IgD-negative memory B cell (primary cell): ENCODE results near the gene SH2D3C. TPM values are rescaled to one million over a fixed set of nuclear protein-coding genes. Genes with fewer than 3 reads are reported as not detected.

ENCODE experiments used
- H3K27ac Mint-ChIP-seq, 3 donors: one replicate each; pipeline ENCODE4 v1.8.0; 2020 to 2022; ENCODE audit warnings: mild to moderate bottlenecking in 3 of 3, mixed read lengths in 3 of 3, moderate library complexity in 1 of 3
- H3K27me3 Mint-ChIP-seq: one replicate; pipeline ENCODE4 v1.8.0; 2021; ENCODE audit warnings: mixed read lengths
- H3K36me3 Mint-ChIP-seq: one replicate; pipeline ENCODE4 v1.8.0; 2020; ENCODE audit warnings: mild to moderate bottlenecking, mixed read lengths
- H3K4me1 Mint-ChIP-seq, 3 donors: one replicate each; pipeline ENCODE4 v1.8.0; 2020 to 2022; ENCODE audit warnings: mixed read lengths in 3 of 3, mild to moderate bottlenecking in 1 of 3
- H3K4me3 Mint-ChIP-seq, 4 donors: one replicate each; pipeline ENCODE4 v1.8.0; 2020 to 2022; ENCODE audit warnings: mild to moderate bottlenecking in 4 of 4, mixed read lengths in 4 of 4, moderate library complexity in 3 of 4
- H3K9me3 Mint-ChIP-seq, 3 donors: one replicate each; pipeline ENCODE4 v1.8.0; 2020 to 2021; ENCODE audit warnings: mixed read lengths in 3 of 3, mild to moderate bottlenecking in 1 of 3
- polyA plus RNA-seq: library from polyadenylated mRNA; unstranded; fragments of 300-500 nt; fragmentation: Illumina TruSeq; gene quantifications from one replicate; pipeline ENCODE4 v1.2.3, GENCODE V29; 2021

Gene SH2D3C
- polyA plus RNA-seq, 1 donor from 2014 or later, result 76.1 TPM

DNA sequence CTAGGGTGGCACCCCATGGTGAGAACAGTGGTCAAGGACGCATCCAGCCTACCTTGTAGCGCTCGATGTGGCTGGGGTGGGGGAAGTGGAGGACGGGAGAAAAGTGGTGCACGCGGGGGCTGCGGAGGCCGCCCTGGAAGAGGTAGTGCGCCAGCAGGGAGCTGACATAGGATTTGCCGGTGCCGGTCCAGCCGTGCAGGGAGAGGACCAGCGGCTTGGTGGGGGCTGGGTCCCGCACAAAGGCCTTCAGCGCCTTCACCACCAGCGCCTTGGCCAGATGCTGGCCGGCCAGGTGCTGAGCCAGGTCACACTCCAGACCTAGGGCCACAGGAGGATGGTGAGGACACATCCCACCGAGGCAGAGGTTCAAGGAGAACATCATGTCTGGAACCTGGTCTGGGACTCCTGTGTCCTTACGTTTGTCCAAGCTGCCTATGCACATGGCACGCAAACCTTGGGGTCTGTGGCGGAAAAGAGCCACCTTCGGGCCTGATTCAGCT, 44.2 kb downstream of the SH2D3C start:
- Mint-ChIP-seq H3K4me1 (peaks cover 3 to 11% (median 11%) of the 10 kb centered on the region in 3 donors), H3K9me3 (no peaks in the 10 kb centered on the region), H3K36me3 (no peaks in the 10 kb centered on the region), H3K27me3 (peaks cover 2% of the 10 kb centered on the region), H3K27ac (peak overlapping the region in 2 of 3 donors; percentile 91 to 97), H3K4me3 (peak overlapping the region; percentile 89 to 96 (median 91))

DNA sequence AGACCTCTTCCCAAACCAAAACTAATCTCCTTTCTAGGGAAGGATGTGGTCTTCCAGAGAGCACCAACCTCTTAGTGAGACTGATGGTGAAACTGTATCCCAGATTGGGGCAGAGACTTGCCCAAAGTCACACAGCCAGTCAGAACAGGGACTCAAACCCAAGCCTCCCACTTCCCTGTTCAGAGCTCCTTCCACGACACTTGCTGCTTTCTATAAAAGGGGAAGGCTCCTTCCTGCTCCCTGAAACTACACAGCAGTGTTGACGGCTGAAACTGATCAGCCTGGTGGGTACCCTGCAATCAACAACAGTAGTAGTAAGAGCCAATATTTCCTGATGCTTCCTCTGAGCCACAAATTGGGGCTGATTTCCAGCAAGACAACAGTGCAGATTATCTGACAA, 44.9 kb downstream of the SH2D3C start:
- Mint-ChIP-seq H3K27ac (peak overlapping the region in 2 of 3 donors; percentile 50 to 97), H3K36me3 (no peaks in the 10 kb centered on the region)

DNA sequence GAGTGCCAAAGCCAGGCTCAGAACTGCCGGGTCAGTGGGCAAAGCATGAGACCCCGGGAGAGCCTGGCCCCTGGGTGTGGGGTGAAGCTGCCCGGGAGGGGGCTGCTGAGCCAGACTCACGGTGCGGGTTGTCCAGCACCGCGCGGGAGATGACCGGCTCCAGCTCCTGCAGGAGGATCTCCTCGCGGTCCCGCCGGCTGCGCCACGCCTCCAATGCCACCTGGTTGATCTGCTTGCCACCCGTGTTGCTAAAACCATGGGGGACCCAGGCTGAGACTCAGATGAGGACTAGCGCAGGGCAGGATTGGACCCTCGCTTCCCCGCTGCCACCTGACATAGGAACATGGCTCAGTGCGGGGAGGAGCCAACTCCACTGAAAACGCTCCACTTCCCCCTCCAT, 46.0 kb downstream of the SH2D3C start:
- peaks cover 2% of the 10 kb centered on the region for H3K27me3 Mint-ChIP-seq
- H3K4me1 Mint-ChIP-seq, result peaks cover 3 to 11% (median 4%) of the 10 kb centered on the region in 3 donors
- no peak overlapping the region for H3K27ac Mint-ChIP-seq
- no peak overlapping the region for H3K4me3 Mint-ChIP-seq
- no peaks in the 10 kb centered on the region for H3K9me3 Mint-ChIP-seq
- H3K36me3 Mint-ChIP-seq, result no peaks in the 10 kb centered on the region

More for the DNA sequence above, 44.9 kb downstream of the SH2D3C start:
- no peaks in the 10 kb centered on the region for H3K9me3 Mint-ChIP-seq
- H3K4me3 Mint-ChIP-seq, result peak overlapping the region in 2 of 4 donors; percentile 43 to 92
- H3K4me1 Mint-ChIP-seq, result peaks cover 3 to 11% (median 11%) of the 10 kb centered on the region in 3 donors
- peaks cover 2% of the 10 kb centered on the region for H3K27me3 Mint-ChIP-seq

DNA sequence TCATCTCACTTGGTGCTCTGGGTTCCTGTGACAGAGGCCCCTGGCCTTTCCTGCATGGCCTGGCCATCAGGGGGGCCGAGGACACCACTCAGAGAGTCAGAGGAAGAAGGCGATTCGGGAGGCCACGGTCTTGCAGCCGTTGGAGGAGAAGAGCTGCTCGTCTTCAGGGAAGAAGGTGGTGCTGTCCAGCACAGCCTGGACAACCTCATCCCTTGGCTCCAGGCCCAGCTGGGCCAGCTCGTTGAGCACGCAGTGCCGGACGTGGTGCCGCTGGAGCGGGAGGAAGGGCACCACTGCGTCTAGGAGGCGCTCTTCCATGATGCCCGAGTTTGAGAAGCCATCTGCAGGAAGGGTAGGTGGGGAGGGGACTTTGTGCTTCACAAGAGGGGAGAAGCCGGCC, 46.5 kb downstream of the SH2D3C start:
- H3K4me1 Mint-ChIP-seq, result peaks cover 3 to 11% (median 4%) of the 10 kb centered on the region in 3 donors
- peak overlapping the region in 1 of 4 donors; percentile 38 for H3K4me3 Mint-ChIP-seq
- peak overlapping the region in 1 of 3 donors; percentile 58 for H3K27ac Mint-ChIP-seq
- peaks cover 2% of the 10 kb centered on the region for H3K27me3 Mint-ChIP-seq
- H3K9me3 Mint-ChIP-seq, result no peaks in the 10 kb centered on the region
- no peaks in the 10 kb centered on the region for H3K36me3 Mint-ChIP-seq

DNA sequence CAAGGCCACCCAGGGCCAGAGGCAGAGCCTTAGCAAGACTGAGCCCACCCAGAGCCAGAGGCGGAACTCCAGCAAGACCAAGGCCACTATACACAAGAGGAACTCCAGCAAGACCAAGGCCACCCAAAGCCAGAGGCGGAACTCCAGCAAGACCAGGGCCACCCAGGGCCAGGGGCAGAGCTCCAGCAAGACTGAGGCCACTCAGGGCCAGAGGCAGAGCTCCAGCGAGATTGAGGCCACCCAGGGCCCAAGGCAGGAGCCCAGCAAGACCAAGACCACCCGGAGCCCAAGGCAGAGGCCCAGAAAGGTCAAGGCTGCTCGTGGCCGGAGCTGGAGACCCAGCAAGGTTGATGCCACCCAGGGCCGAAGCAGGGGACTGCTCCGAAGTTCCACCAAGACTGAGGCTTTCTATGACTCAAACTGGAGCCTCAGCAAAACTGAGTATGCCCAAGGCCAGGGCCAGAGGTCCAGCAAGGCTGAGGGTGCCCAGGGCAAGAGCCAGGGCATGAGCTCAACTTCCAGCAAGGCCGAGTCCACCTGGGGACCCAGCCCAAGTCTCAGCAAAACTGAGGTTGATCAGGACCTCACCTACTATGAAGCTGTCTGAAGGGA, 47.6 kb downstream of the SH2D3C start:
- Mint-ChIP-seq H3K4me3 (no peak overlapping the region), H3K27ac (peak overlapping the region in 2 of 3 donors; percentile 58 to 61), H3K4me1 (peaks cover 3 to 11% (median 4%) of the 10 kb centered on the region in 3 donors), H3K27me3 (peaks cover 2% of the 10 kb centered on the region), H3K36me3 (no peaks in the 10 kb centered on the region), H3K9me3 (no peaks in the 10 kb centered on the region)

DNA sequence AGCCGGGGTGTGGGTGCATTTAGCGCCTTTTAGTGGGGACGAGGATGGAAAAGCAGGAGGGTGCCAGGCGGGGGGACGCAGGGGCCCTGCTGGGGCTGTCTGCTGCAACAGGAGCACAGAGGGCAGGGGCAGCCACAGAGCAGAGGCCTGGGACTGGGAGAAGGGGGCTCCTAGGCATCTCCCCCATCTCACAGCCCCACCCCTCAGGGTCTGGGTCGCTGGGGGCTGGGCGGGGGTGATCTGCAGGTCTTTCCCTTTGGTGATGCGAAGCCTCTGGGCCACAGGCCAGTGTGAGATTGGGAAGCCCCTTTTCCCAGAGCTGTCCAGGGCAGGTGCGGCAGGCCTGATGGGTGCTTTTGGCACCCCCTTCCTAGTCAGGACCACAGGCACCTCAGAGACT, 48.2 kb downstream of the SH2D3C start:
- Mint-ChIP-seq H3K36me3 (no peaks in the 10 kb centered on the region), H3K27ac (peak overlapping the region in 1 of 3 donors; percentile 61), H3K4me1 (peaks cover under 1 to 7% (median 2%) of the 10 kb centered on the region in 3 donors), H3K9me3 (no peaks in the 10 kb centered on the region), H3K4me3 (no peak overlapping the region), H3K27me3 (peaks cover under 1% of the 10 kb centered on the region)

DNA sequence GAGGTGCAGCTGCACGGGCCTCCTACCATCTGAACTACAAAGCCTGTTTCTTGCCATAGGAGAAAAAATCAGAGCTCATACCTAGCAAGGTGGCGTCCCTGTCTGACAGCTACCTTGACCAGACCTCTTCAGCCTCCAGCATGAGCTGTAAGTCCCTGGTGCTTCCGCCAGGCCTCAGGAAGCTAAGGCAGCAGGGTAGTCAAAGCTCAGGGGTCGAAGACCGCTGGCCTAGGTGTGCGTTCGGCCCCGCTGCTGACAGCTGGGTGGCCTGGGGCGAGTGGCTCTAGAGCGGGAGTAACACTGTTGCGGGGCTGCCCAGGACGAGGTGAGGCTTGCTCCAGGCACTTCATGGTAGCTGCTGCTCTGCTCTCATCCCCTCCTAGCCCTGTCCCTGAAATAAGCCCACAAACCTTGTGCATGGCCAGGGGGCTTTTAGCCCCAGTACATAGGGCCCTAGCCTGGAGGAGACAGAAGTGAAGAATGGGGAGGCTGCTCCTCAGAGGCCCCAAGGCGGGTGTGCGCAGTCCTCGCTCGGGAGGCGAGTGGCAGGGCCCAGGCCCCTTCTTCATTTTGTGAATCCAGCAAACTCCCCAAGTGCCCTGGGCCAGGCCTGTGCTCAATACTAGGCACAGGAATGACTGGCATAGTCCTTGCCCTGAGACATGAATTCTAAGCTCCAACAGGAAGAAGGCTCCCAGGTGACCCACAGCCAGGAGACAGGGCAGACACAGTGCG, 48.8 kb downstream of the SH2D3C start:
- no peaks in the 10 kb centered on the region for H3K9me3 Mint-ChIP-seq
- no peak overlapping the region for H3K4me3 Mint-ChIP-seq
- H3K27me3 Mint-ChIP-seq, result no peaks in the 10 kb centered on the region
- peaks cover 0 to 6% (median 0%) of the 10 kb centered on the region in 3 donors for H3K4me1 Mint-ChIP-seq
- no peaks in the 10 kb centered on the region for H3K36me3 Mint-ChIP-seq
- no peak overlapping the region for H3K27ac Mint-ChIP-seq

DNA sequence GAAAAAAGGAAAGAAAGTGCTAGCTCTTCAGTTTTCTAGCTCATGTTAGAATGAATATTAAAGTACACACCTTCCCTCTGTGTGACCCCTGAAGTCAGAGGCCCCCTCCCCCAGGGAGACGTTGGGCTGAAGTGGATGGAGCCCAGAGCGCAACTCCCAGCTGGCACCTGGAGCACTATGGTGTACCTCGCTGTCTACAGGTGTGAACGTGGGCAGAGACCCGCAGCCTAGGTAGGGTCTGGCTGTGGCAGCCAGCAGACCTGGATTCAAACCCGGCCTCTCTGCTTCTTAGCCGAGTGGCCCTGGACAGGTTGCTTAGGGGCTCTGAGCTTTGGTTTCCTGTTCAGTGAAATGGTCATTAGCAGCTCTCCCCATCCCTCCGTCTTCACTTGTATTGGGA, 49.7 kb downstream of the SH2D3C start:
- Mint-ChIP-seq H3K27me3 (no peaks in the 10 kb centered on the region), H3K4me3 (no peak overlapping the region), H3K36me3 (no peaks in the 10 kb centered on the region), H3K4me1 (no peaks in the 10 kb centered on the region), H3K27ac (no peak overlapping the region), H3K9me3 (no peaks in the 10 kb centered on the region)

DNA sequence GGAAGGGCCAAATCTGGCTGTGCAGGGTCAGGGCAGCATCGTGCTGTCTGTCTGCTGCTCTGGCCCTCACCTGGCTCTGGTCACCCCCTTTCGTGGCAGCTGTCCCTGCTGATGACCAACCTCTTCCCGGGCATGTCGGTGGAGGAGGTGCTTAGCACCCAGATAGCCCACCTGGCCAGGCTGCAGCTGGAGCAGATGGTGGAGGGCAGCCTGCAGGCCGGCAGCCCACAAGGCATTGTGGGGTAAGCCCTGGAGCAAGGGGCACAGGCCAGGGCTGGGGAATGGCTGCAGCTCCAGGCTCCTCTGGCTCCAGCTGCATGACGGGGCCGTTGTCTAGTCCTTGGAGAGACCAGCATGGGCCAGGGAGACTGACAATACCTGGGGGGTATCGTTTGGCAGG, 51.6 kb downstream of the SH2D3C start:
- H3K27me3 Mint-ChIP-seq, result peaks cover 4% of the 10 kb centered on the region
- no peaks in the 10 kb centered on the region for H3K36me3 Mint-ChIP-seq
- H3K9me3 Mint-ChIP-seq, result no peaks in the 10 kb centered on the region
- no peak overlapping the region for H3K27ac Mint-ChIP-seq
- no peaks in the 10 kb centered on the region for H3K4me1 Mint-ChIP-seq
- H3K4me3 Mint-ChIP-seq, result peak overlapping the region in 1 of 4 donors; percentile 43

DNA sequence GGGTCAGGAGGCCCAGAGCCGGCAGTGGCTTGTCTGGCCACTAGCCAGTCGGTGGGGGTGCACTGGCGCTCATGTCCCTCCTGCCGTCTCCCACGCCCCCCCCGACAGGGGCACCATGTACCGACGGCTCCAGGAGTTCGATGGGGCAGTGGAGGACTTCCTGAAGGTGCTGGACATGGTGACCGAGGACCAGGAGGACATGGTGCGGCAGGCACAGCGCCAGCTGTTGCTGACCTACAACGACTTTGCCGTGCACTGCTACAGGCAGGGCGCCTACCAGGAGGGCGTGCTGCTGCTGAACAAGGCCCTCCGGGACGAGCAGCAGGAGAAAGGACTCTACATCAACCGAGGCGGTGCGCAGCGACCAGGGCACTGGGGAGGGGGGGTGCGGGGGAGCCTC, 54.5 kb downstream of the SH2D3C start:
- H3K27me3 Mint-ChIP-seq, result peaks cover 4% of the 10 kb centered on the region
- H3K4me3 Mint-ChIP-seq, result no peak overlapping the region
- no peak overlapping the region for H3K27ac Mint-ChIP-seq
- H3K9me3 Mint-ChIP-seq, result no peaks in the 10 kb centered on the region
- H3K36me3 Mint-ChIP-seq, result no peaks in the 10 kb centered on the region
- H3K4me1 Mint-ChIP-seq, result peaks cover 0 to 1% (median 0%) of the 10 kb centered on the region in 3 donors

DNA sequence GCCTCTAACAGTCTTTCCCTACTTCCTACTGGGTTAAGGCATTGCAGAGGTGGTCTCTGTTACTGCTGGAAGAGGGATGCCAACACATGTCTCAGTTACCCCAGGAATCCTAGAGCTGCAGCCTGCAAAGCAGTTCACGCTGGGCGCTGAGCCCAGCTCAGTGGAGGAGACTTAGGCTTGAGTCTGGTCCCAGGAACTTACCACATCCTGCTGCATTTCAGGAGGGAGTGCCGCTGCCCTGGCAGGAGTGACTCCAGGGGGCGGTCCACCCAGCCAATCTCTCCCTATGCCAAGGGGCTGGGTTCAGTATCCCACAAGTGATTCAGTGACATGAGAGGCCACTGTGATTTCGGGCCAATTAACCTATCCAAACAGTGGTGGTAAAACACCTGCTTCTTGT, 55.0 kb downstream of the SH2D3C start:
- peak overlapping the region in 1 of 4 donors; percentile 17 for H3K4me3 Mint-ChIP-seq
- no peak overlapping the region for H3K27ac Mint-ChIP-seq
- no peaks in the 10 kb centered on the region for H3K9me3 Mint-ChIP-seq
- H3K4me1 Mint-ChIP-seq, result peaks cover 0 to 1% (median 0%) of the 10 kb centered on the region in 3 donors
- no peaks in the 10 kb centered on the region for H3K36me3 Mint-ChIP-seq
- H3K27me3 Mint-ChIP-seq, result peaks cover 4% of the 10 kb centered on the region

DNA sequence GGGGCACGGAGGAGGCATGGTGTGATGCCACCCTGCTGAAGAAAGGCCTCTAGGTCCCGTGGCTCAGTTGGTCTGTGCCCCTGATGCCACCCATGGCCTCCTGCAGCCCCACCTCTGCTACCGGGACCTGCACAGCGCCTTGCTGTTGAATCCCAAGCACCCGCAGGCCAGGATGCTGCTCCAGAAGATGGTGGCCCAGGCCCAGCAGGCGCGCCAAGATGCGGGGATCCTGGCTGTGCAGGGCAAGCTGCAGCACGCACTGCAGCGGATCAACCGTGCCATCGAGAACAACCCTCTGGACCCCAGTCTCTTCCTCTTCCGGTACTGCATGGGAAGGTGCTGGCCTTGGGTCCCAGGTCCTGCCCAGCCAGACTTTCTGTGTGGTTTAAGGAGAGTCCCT, 55.5 kb downstream of the SH2D3C start:
- Mint-ChIP-seq H3K4me1 (peaks cover 0 to 1% (median 0%) of the 10 kb centered on the region in 3 donors), H3K27ac (no peak overlapping the region), H3K36me3 (no peaks in the 10 kb centered on the region), H3K27me3 (peaks cover 4% of the 10 kb centered on the region), H3K9me3 (no peaks in the 10 kb centered on the region), H3K4me3 (peak overlapping the region in 1 of 4 donors; percentile 17)

DNA sequence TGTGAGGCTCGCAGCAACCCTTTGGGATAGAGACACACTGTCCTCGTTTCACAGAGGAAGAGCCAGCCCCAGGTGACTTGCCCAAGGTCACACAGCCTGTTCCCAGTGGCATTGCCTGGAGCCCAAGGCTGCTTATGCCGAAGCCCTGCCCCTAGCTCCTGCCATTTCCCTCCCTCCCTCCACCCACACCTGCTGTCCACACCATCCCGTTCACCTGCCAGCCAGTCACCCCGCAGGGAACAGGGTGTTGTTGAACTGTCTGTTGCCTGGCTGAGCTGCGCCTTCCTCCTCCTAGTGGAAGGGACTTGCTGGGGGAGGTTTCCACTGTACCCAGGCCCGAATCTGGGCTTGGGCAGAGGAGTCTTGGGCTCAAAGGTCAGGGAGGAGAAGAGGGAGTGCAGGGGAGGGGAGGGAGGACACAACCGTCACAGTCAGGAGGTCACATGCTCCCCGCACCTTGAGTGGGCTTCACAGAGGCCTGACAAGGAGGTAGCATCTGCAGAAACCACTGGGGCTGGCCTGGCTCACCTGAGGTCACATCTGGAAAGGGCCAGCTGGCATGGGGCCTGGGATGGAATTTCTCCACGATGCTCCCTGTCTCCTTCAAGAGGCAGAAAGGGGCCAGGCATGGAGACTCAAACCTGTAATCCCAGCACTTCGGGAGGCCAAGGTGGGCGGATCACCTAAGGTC, 56.3 kb downstream of the SH2D3C start:
- Mint-ChIP-seq H3K4me3 (no peak overlapping the region), H3K27me3 (peaks cover 4% of the 10 kb centered on the region), H3K9me3 (no peaks in the 10 kb centered on the region), H3K27ac (peak overlapping the region in 1 of 3 donors; percentile 21), H3K4me1 (peaks cover 0 to 1% (median 0%) of the 10 kb centered on the region in 3 donors), H3K36me3 (no peaks in the 10 kb centered on the region)

DNA sequence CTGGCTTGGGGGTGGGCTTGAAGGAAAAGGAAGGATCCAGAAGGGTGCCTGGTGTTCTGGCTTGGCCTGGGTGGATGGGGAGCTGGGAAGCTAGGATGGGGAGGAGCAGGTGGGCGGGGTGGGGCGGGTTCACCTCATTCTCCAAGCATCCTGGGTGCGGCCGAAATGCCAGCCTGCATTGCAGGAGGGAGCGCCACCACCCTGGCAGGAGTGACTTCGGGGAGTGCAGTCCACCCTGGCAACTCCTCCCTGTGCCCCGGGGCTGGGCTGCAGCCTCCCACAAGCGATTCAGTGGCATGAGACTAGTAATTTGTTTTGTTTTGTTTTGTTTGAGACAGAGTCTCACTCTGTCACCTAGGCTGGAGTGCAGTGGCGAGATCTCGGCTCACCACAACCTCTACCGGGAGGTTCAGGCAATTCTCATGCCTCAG, 57.1 kb downstream of the SH2D3C start:
- Mint-ChIP-seq H3K27ac (no peak overlapping the region), H3K4me3 (no peak overlapping the region), H3K36me3 (no peaks in the 10 kb centered on the region), H3K27me3 (peaks cover 4% of the 10 kb centered on the region), H3K9me3 (no peaks in the 10 kb centered on the region), H3K4me1 (peaks cover 0 to 1% (median 0%) of the 10 kb centered on the region in 3 donors)

DNA sequence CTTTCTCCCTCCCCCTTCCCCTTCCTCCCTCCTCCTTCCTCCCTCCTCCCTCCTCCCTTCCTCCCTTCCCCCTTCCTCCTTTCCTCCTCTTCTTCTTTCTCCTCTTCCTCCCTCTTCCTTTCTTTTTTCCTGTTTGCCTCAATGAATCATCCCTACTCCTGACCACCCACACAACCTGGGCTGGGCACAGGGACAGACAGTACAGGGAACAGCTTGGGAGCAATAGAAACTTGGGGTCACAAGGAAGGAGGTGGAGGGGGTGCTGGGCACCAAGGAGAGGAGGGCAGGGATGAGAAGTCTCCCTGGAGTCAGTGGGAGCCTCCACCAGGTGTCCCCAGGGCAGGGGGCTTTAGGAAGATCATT, 57.6 kb downstream of the SH2D3C start:
- H3K4me1 Mint-ChIP-seq, result peaks cover 0 to 6% (median 2%) of the 10 kb centered on the region in 3 donors
- no peak overlapping the region for H3K27ac Mint-ChIP-seq
- peaks cover 4% of the 10 kb centered on the region for H3K27me3 Mint-ChIP-seq
- H3K9me3 Mint-ChIP-seq, result no peaks in the 10 kb centered on the region
- peak overlapping the region in 1 of 4 donors; percentile 23 for H3K4me3 Mint-ChIP-seq
- H3K36me3 Mint-ChIP-seq, result no peaks in the 10 kb centered on the region
